Fibroblast of skin of back (primary cell): ENCODE measurements around the gene KCNJ6.

Experiments
- DNase-seq: peaks from one replicate; pipeline ENCODE4 v3.0.0-alpha.2; 2013

KCNJ6 gene

GRCh38 chr21:37636152-37636860 is 280.0 kb downstream of the KCNJ6 start:
- peak; percentile 95 for DNase-seq

GRCh38 chr21:37631319-37632117 is 284.7 kb downstream of the KCNJ6 start:
- no peak for DNase-seq

- no peak for DNase-seq
Measured at GRCh38 chr21:37630872-37631271, 285.4 kb downstream of the KCNJ6 start.

- no peak for DNase-seq
Measured at GRCh38 chr21:37628362-37628761, 287.9 kb downstream of the KCNJ6 start.

GRCh38 chr21:37627561-37627960 is 288.7 kb downstream of the KCNJ6 start:
- DNase-seq, result no peak

GRCh38 chr21:37627074-37627473 is 289.2 kb downstream of the KCNJ6 start:
- no peak for DNase-seq

GRCh38 chr21:37626320-37626719 is 289.9 kb downstream of the KCNJ6 start:
- no peak for DNase-seq

- no peak for DNase-seq
Measured at GRCh38 chr21:37623689-37624088, 292.6 kb downstream of the KCNJ6 start.

GRCh38 chr21:37623183-37623582 is 293.1 kb downstream of the KCNJ6 start:
- no peak for DNase-seq

- no peak for DNase-seq
Measured at GRCh38 chr21:37622755-37623154, 293.5 kb downstream of the KCNJ6 start.

GRCh38 chr21:37620401-37620800 is 295.9 kb downstream of the KCNJ6 start:
- DNase-seq, result peak; percentile 3

GRCh38 chr21:37619464-37619974 is 296.7 kb downstream of the KCNJ6 start:
- no peak for DNase-seq

GRCh38 chr21:37618081-37618480 is 298.2 kb downstream of the KCNJ6 start:
- no peak for DNase-seq

GRCh38 chr21:37615962-37616361 is 300.3 kb downstream of the KCNJ6 start:
- DNase-seq, result no peak

- no peak for DNase-seq
Measured at GRCh38 chr21:37614351-37614875, 301.8 kb downstream of the KCNJ6 start.

- no peak for DNase-seq
Measured at GRCh38 chr21:37607081-37607480, 309.2 kb downstream of the KCNJ6 start.

- no peak for DNase-seq
Measured at GRCh38 chr21:37606549-37606948, 309.7 kb downstream of the KCNJ6 start.

GRCh38 chr21:37605006-37605405 is 311.3 kb downstream of the KCNJ6 start:
- DNase-seq, result no peak

GRCh38 chr21:37603129-37603528 is 313.1 kb downstream of the KCNJ6 start:
- no peak for DNase-seq

- no peak for DNase-seq
Measured at GRCh38 chr21:37601915-37602314, 314.3 kb downstream of the KCNJ6 start.

- no peak for DNase-seq
Measured at GRCh38 chr21:37601027-37601426, 315.2 kb downstream of the KCNJ6 start.

- DNase-seq, result no peak
Measured at GRCh38 chr21:37595944-37596343, 320.3 kb downstream of the KCNJ6 start.

GRCh38 chr21:37594472-37594951 is 321.7 kb downstream of the KCNJ6 start:
- DNase-seq, result no peak
